ENCODE data around the gene CCDC117. TPM values are rescaled to one million over a fixed set of nuclear protein-coding genes. Genes with fewer than 3 reads are reported as not detected.

Gene CCDC117
- total RNA-seq, 1 donor, result 28.6 TPM

- Histone ChIP-seq H3K9me3 (ENCODE audit: low read depth, low read length) (no peaks in the 10 kb centered on the region), H2AFZ (ENCODE audit: low read length) (no peak overlapping the region), H3K27me3 (ENCODE audit: insufficient read depth, low read length) (no peaks in the 10 kb centered on the region), H3K4me2 (ENCODE audit: insufficient read depth, low read length) (no peak overlapping the region), H3K79me2 (ENCODE audit: insufficient read depth, low read length) (peaks cover 3% of the 10 kb centered on the region), H3K4me1 (ENCODE audit: insufficient read depth, low read length) (peaks cover 3% of the 10 kb centered on the region), H3K27ac (ENCODE audit: low read depth, low read length) (no peak overlapping the region), H3K4me3 (ENCODE audit: insufficient read depth, low read length) (no peak overlapping the region), H4K20me1 (ENCODE audit: insufficient read depth, low read length) (no peaks in the 10 kb centered on the region), H3K36me3 (ENCODE audit: insufficient read depth, low read length) (no peaks in the 10 kb centered on the region)
- DNase-seq (ENCODE audit: insufficient read length, low spot score, missing footprints), result no peak
- no peak for TF ChIP-seq CTCF (IDR thresholded peaks at IDR 0.05; ENCODE audit: extremely low read depth, low read depth, low read length)
Observed at GRCh38 chr22:28808716-28809355, 36.3 kb downstream of the CCDC117 start.

GRCh38 chr22:28810821-28811491 lies 38.5 kb downstream of the CCDC117 start:
- no peak overlapping the region for H2AFZ ChIP-seq (ENCODE audit: low read length)
- no peaks in the 10 kb centered on the region for H4K20me1 ChIP-seq (ENCODE audit: insufficient read depth, low read length)
- H3K27ac ChIP-seq (ENCODE audit: low read depth, low read length), result no peak overlapping the region
- TF ChIP-seq CTCF (IDR thresholded peaks at IDR 0.05; ENCODE audit: extremely low read depth, low read depth, low read length), result no peak
- H3K36me3 ChIP-seq (ENCODE audit: insufficient read depth, low read length), result peaks cover 6% of the 10 kb centered on the region
- peaks cover 4% of the 10 kb centered on the region for H3K4me1 ChIP-seq (ENCODE audit: insufficient read depth, low read length)
- H3K4me3 ChIP-seq (ENCODE audit: insufficient read depth, low read length), result no peak overlapping the region
- DNase-seq (ENCODE audit: insufficient read length, low spot score, missing footprints), result no peak
- no peaks in the 10 kb centered on the region for H3K9me3 ChIP-seq (ENCODE audit: low read depth, low read length)
- H3K27me3 ChIP-seq (ENCODE audit: insufficient read depth, low read length), result no peaks in the 10 kb centered on the region
- H3K79me2 ChIP-seq (ENCODE audit: insufficient read depth, low read length), result peaks cover 3% of the 10 kb centered on the region
- no peak overlapping the region for H3K4me2 ChIP-seq (ENCODE audit: insufficient read depth, low read length)

- H3K79me2 ChIP-seq (ENCODE audit: insufficient read depth, low read length), result peaks cover 3% of the 10 kb centered on the region
- DNase-seq (ENCODE audit: insufficient read length, low spot score, missing footprints), result no peak
Observed at GRCh38 chr22:28812516-28812915, 40.0 kb downstream of the CCDC117 start.

More at GRCh38 chr22:28812516-28812915, 40.0 kb downstream of the CCDC117 start:
- Histone ChIP-seq H3K4me3 (ENCODE audit: insufficient read depth, low read length) (no peak overlapping the region), H2AFZ (ENCODE audit: low read length) (no peak overlapping the region), H3K36me3 (ENCODE audit: insufficient read depth, low read length) (peaks cover 6% of the 10 kb centered on the region), H3K4me2 (ENCODE audit: insufficient read depth, low read length) (no peak overlapping the region), H4K20me1 (ENCODE audit: insufficient read depth, low read length) (no peaks in the 10 kb centered on the region), H3K27me3 (ENCODE audit: insufficient read depth, low read length) (no peaks in the 10 kb centered on the region), H3K9me3 (ENCODE audit: low read depth, low read length) (no peaks in the 10 kb centered on the region), H3K4me1 (ENCODE audit: insufficient read depth, low read length) (peaks cover 4% of the 10 kb centered on the region), H3K27ac (ENCODE audit: low read depth, low read length) (no peak overlapping the region)
- TF ChIP-seq CTCF (IDR thresholded peaks at IDR 0.05; ENCODE audit: extremely low read depth, low read depth, low read length), result no peak

All from osteoblast (primary cell).